ENCODE results near the gene COMMD7.
"Not testable (repeated sequence)": the region's sequence is repeated elsewhere in the genome, so short reads cannot be mapped to it uniquely, and the experiment has no call there.

COMMD7 gene

DNA sequence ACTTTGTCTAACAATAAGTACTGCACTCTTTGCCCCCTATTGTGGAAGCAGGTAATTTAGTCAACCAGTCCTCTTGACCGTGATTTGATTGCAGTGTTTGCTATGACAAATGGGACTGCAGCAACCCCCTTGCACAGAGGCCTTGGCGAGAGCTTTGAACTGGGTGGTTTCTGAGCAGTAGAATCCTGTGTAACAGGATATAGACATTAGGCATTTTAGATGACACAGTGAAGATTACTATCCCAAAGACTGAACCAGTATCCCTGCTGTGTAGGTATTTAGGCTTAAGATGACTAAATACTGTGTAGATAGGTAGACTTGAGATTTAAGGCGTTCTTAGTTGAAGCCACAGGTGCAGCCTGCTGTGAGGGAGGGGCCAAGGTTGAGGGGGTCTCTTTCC is 28.8 kb upstream of the COMMD7 start:
- TF ChIP-seq CTCF (IDR thresholded peaks at IDR 0.05) = no peak
- no peaks in the 10 kb centered on the region for H3K27me3 ChIP-seq
- intact Hi-C loops (cut with DNase I; ENCODE audit: low total_unique reads) = no loop called here
- H3K4me3 ChIP-seq = no peak overlapping the region
- no peak for DNase-seq
- H3K9me3 ChIP-seq = no peaks in the 10 kb centered on the region
- H3K36me3 ChIP-seq = no peaks in the 10 kb centered on the region
- H3K27ac ChIP-seq = no peak overlapping the region
- H3K4me1 ChIP-seq = no peaks in the 10 kb centered on the region

GRCh38 chr20:32767418-32768198 is 24.3 kb upstream of the COMMD7 start:
- Histone ChIP-seq H3K27ac (no peak overlapping the region), H3K36me3 (no peaks in the 10 kb centered on the region), H3K27me3 (no peaks in the 10 kb centered on the region), H3K9me3 (no peaks in the 10 kb centered on the region), H3K4me3 (no peak overlapping the region), H3K4me1 (peaks cover 0 to 11% (median 7%) of the 10 kb centered on the region in 4 donors)
- no peak for TF ChIP-seq CTCF (IDR thresholded peaks at IDR 0.05)
- no peak for DNase-seq
- intact Hi-C loops (cut with DNase I; ENCODE audit: low total_unique reads) = no loop called here

GRCh38 chr20:32765230-32765875 is 22.1 kb upstream of the COMMD7 start:
- peaks cover 0 to 20% (median 14%) of the 10 kb centered on the region in 4 donors for H3K4me1 ChIP-seq
- intact Hi-C loops (cut with DNase I; ENCODE audit: low total_unique reads); DNase-seq; H3K27me3 ChIP-seq; H3K4me3 ChIP-seq; H3K9me3 ChIP-seq; H3K36me3 ChIP-seq; H3K27ac ChIP-seq: not testable (repeated sequence)

DNA sequence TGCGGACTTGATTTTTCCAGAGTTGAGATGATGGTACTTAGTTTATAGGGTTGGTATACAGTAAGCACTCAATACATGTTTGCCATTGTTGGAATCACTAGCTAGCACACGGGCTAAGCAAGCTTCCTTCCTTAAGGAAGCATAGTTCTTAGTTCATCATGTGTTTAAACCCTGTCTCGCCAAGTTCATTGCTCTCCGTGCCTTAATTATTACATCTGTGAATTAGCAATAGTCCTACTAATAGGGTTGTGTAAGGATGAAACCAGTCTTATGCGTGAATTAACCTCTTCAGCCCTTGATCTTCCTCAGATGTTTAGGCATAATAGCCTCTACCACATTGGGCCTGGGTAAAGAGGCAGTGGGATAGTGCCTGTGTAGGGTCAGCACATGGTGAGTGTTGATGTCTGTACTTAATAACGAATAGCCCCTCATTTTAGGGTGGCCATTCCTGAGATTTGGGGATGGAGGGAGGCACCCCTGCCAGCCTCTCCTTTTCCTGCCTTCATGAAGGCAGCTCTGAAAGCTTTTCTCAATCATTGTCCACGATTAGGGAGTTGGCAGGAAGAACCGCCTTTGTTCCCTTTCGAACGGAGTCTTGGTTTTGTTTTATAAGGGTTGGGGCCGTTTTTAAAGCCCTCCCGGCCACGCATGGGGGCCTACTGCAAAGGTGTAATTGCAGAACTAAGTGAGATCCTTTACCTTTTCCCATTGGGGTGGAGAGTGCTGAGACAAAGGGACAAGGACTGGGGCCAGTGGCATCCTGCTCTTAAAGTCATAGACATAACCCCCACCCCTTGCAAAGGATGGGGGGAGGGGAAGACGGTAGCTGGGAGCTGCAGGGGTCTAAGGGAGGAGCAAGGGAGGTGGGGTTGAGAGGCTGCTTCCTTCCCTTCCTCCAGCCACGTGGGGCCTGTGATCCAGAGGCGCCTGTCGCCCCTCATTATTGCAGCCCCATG is 21.0 kb upstream of the COMMD7 start:
- H3K4me3 ChIP-seq = no peak overlapping the region
- no peaks in the 10 kb centered on the region for H3K27me3 ChIP-seq
- no peaks in the 10 kb centered on the region for H3K9me3 ChIP-seq
- peaks cover 0 to 20% (median 14%) of the 10 kb centered on the region in 4 donors for H3K4me1 ChIP-seq
- H3K27ac ChIP-seq = no peak overlapping the region
- intact Hi-C loops (cut with DNase I; ENCODE audit: low total_unique reads) = no loop called here
- TF ChIP-seq CTCF (IDR thresholded peaks at IDR 0.05) = no peak
- no peaks in the 10 kb centered on the region for H3K36me3 ChIP-seq
- DNase-seq = no peak

- peak overlapping the region; percentile 77 to 92 for H3K4me3 ChIP-seq
- H3K27me3 ChIP-seq = no peaks in the 10 kb centered on the region
- peak overlapping the region; percentile 44 to 49 for H3K27ac ChIP-seq
- intact Hi-C loops (cut with DNase I; ENCODE audit: low total_unique reads) = no loop called here
- DNase-seq = no peak
- H3K9me3 ChIP-seq = no peaks in the 10 kb centered on the region
- no peaks in the 10 kb centered on the region for H3K36me3 ChIP-seq
- H3K4me1 ChIP-seq = peaks cover 0 to 20% (median 14%) of the 10 kb centered on the region in 4 donors
- TF ChIP-seq CTCF (IDR thresholded peaks at IDR 0.05) = no peak
Observed at GRCh38 chr20:32763202-32764004, 20.1 kb upstream of the COMMD7 start.
